Thyroid gland (tissue), 4 donors: ENCODE measurements around the gene APBA3. TPM values are rescaled to one million over a fixed set of nuclear protein-coding genes. Genes with fewer than 3 reads are reported as not detected.

Experiments
- DNase-seq, 2 donors: peaks; one replicate each; pipeline ENCODE4 v3.0.0-alpha.2; 2019
- H3K27ac ChIP-seq, 3 donors: fragments of 200-600 bp; sonication (generic); 1 replicate in 2 of 3; 2 replicates in 1 of 3; pipeline ENCODE4 v1.5.1; 2016 to 2019; ENCODE audit warnings: mild to moderate bottlenecking in 1 of 3, moderate library complexity in 1 of 3
- H3K27me3 ChIP-seq: fragments of 200-600 bp; sonication (generic); one replicate; pipeline ENCODE4 v1.5.1; 2019
- H3K36me3 ChIP-seq, 2 donors: fragments of 200-600 bp; sonication (generic); one replicate each; pipeline ENCODE4 v1.5.1; 2016 to 2019
- H3K4me1 ChIP-seq, 2 donors: fragments of 200-600 bp; sonication (generic); one replicate each; pipeline ENCODE4 v1.5.1; 2017 to 2019
- H3K4me3 ChIP-seq, 3 donors: fragments of 200-600 bp; sonication (generic); replicated peaks in 1 of 3; 1 replicate in 2 of 3; 2 replicates in 1 of 3; pipeline ENCODE4 v1.5.1; 2016; ENCODE audit warnings: mild to moderate bottlenecking in 1 of 3
- H3K9me3 ChIP-seq: fragments of 200-600 bp; sonication (generic); one replicate; pipeline ENCODE4 v1.5.1; 2017
- CTCF ChIP-seq, 6 experiments: fragments of 200-600 bp in 3 of 6; fragments of 450-650 bp in 3 of 6; sonication (generic) in 3 of 6; IDR thresholded peaks; one replicate each; pipeline ENCODE4 v1.5.1; 2016 to 2019; ENCODE audit warnings: antibody characterized with exemption in 6 of 6, mild to moderate bottlenecking in 2 of 6, inconsistent platforms in 1 of 6, moderate library complexity in 1 of 6
- POLR2A ChIP-seq, 2 donors: fragments of 450-650 bp; IDR thresholded peaks; one replicate each; pipeline ENCODE4 v1.6.1; 2017; ENCODE audit warnings: antibody characterized with exemption in 2 of 2, mild to moderate bottlenecking in 2 of 2, moderate library complexity in 1 of 2
- WGBS, 2 donors: methylation state at CpG; one replicate each; pipeline ENCODE4 v1.1.5; 2017; 5-methylcytosine and 5-hydroxymethylcytosine counted together
- intact Hi-C: fragments of 100-400 bp; cut with DNase I; formaldehyde crosslinking; loops from one replicate; pipeline ENCODE4 v1.15.1; 2023
- total RNA-seq, 4 donors: library from RNA; depleted of rRNA; stranded (reverse); fragments of >200 nt; gene quantifications; one replicate each; pipeline ENCODE4 v1.2.3, GENCODE V29; 2016

Gene APBA3
- total RNA-seq: 10 to 100 TPM; 33.6 to 42.9 (median 38.1) TPM

- Histone ChIP-seq H3K4me3 (peak within 1 kb of the TSS; percentile 69 to 92 (median 76)), H3K27me3 (no peaks in the 10 kb centered on the region), H3K27ac (peak within 1 kb of the TSS; percentile 90 to 98 (median 96)), H3K36me3 (peaks cover 3 to 14% of the 10 kb centered on the region in 2 donors), H3K4me1 (peaks cover 13 to 31% of the 10 kb centered on the region in 2 donors), H3K9me3 (no peaks in the 10 kb centered on the region)
- TF ChIP-seq CTCF (IDR thresholded peaks at IDR 0.05): peak; percentile 28 to 80 (median 64)
- peak in 1 of 2 donors; percentile 78 for TF ChIP-seq POLR2A (IDR thresholded peaks at IDR 0.05)
- DNase-seq: peak; percentile 90 to 92
- intact Hi-C loops: no loop called here
- 10% methylated on average over 16 of the region's 45 CpGs for WGBS, 2 donors
Observed at GRCh38 chr19:3761382-3762129, at the start of gene APBA3. APBA3 (minus strand) TSS chr19:3761692; CDS start chr19:3760264, 1,428 bp downstream.

GRCh38 chr19:3810708-3811355 is 49.3 kb upstream of the APBA3 start:
- H3K4me3 ChIP-seq: no peak overlapping the region
- WGBS, 2 donors: 77 to 80% methylated on average over 2 to 32 of the region's 38 CpGs
- H3K9me3 ChIP-seq: no peaks in the 10 kb centered on the region
- TF ChIP-seq POLR2A (IDR thresholded peaks at IDR 0.05) (no peak), CTCF (IDR thresholded peaks at IDR 0.05) (no peak)
- peaks cover 0 to 23% of the 10 kb centered on the region in 2 donors for H3K4me1 ChIP-seq
- no peaks in the 10 kb centered on the region for H3K36me3 ChIP-seq
- intact Hi-C loops: no loop called here
- no peaks in the 10 kb centered on the region for H3K27me3 ChIP-seq
- DNase-seq: peak in 1 of 2 donors; percentile 14
- H3K27ac ChIP-seq: no peak overlapping the region

- H3K4me3 ChIP-seq: no peak overlapping the region
- no peaks in the 10 kb centered on the region for H3K36me3 ChIP-seq
- TF ChIP-seq CTCF (IDR thresholded peaks at IDR 0.05): no peak
- no peak for TF ChIP-seq POLR2A (IDR thresholded peaks at IDR 0.05)
- DNase-seq: no peak
- no peaks in the 10 kb centered on the region for H3K27me3 ChIP-seq
- intact Hi-C loops: no loop called here
- H3K9me3 ChIP-seq: no peaks in the 10 kb centered on the region
- H3K27ac ChIP-seq: no peak overlapping the region
- 84 to 93% methylated on average over 16 to 22 of the region's 26 CpGs for WGBS, 2 donors
- peaks cover 0 to 23% of the 10 kb centered on the region in 2 donors for H3K4me1 ChIP-seq
Observed at GRCh38 chr19:3809881-3810707, 48.6 kb upstream of the APBA3 start.

- TF ChIP-seq POLR2A (IDR thresholded peaks at IDR 0.05) (no peak), CTCF (IDR thresholded peaks at IDR 0.05) (peak in 3 of 6 experiments; percentile 19 to 45 (median 28))
Observed at GRCh38 chr19:3808420-3809143, 47.1 kb upstream of the APBA3 start.

More at GRCh38 chr19:3808420-3809143, 47.1 kb upstream of the APBA3 start:
- DNase-seq: peak; percentile 84 to 89
- Histone ChIP-seq H3K9me3 (no peaks in the 10 kb centered on the region), H3K27me3 (no peaks in the 10 kb centered on the region), H3K27ac (peak overlapping the region; percentile 56 to 85 (median 57)), H3K36me3 (no peaks in the 10 kb centered on the region), H3K4me3 (no peak overlapping the region), H3K4me1 (peaks cover 0 to 23% of the 10 kb centered on the region in 2 donors)
- intact Hi-C loops: no loop called here
- 66 to 69% methylated on average over 9 to 13 of the region's 33 CpGs for WGBS, 2 donors
